Pancreas (tissue), 10 donors: ENCODE results near the gene CERT1. TPM values are rescaled to one million over a fixed set of nuclear protein-coding genes. Genes with fewer than 3 reads are reported as not detected.

Experiments used
- ATAC-seq, 4 donors: fragments of 200-7000 bp; cut with Tn5 transposase; one replicate each; pipeline versions ENCODE4 v1.8.0 to v1.9.1; 2020; ENCODE audit warnings: mild to moderate bottlenecking in 4 of 4, moderate library complexity in 4 of 4
- DNase-seq, 6 donors: peaks; one replicate each; pipeline ENCODE4 v3.0.0-alpha.2; 2020
- FAIRE-seq: peaks from 2 replicates; lab custom pipeline; 2012; peaks lifted over from hg19 to GRCh38; lab: Jason Lieb, UNC
- H3K27ac ChIP-seq, 4 donors: fragments of 200-600 bp; sonication (generic); 1 replicate in 3 of 4; 2 replicates in 1 of 4; pipeline versions ENCODE4 v1.5.0 to v1.8.0; 2020
- H3K27me3 ChIP-seq, 4 donors: fragments of 200-600 bp; one replicate each; pipeline ENCODE4 v1.8.0; 2021
- H3K36me3 ChIP-seq, 3 donors: fragments of 200-600 bp; sonication (generic) in 1 of 3; one replicate each; pipeline versions ENCODE4 v1.5.0 to v1.8.0; 2020 to 2021
- H3K4me1 ChIP-seq, 3 donors: fragments of 200-600 bp; one replicate each; pipeline ENCODE4 v1.8.0; 2021
- H3K4me3 ChIP-seq, 4 donors: fragments of 200-600 bp; sonication (generic) in 2 of 4; one replicate each; pipeline versions ENCODE4 v1.5.0 to v1.8.0; 2020 to 2021
- H3K9me3 ChIP-seq, 4 donors: fragments of 200-600 bp; one replicate each; pipeline ENCODE4 v1.8.0; 2021
- CTCF ChIP-seq, 4 donors: fragments of 200-600 bp; sonication (generic) in 3 of 4; IDR thresholded peaks; one replicate each; pipeline versions ENCODE4 v1.5.0 to v1.8.0; 2021; ENCODE audit warnings: antibody characterized with exemption in 4 of 4
- WGBS, 2 donors: extraction: QIAGEN DNeasy Blood & Tissue Kit; methylation state at CpG; one replicate each; pipeline ENCODE4 v1.1.7; 2013; 5-methylcytosine and 5-hydroxymethylcytosine counted together
- intact Hi-C, 3 donors: fragments of 100-400 bp; cut with DNase I; formaldehyde crosslinking; loops; one replicate each; pipeline versions ENCODE4 v1.11.1 to v1.14.2; 2022
- polyA plus RNA-seq, 2 donors: library from polyadenylated mRNA; stranded (reverse); fragments of 200-250 nt; gene quantifications; one replicate each; pipeline ENCODE4 v1.2.3, GENCODE V29; 2013
- total RNA-seq, 6 donors: library from RNA; stranded (reverse); fragmentation: NEBNext Ultra II Directional in 4 of 6; extraction: Animal tissue kit (Norgen Biotek cat#: 25700) in 4 of 6; gene quantifications; one replicate each; pipeline versions ENCODE4 v1.2.1 to v1.2.4, GENCODE V29; 2021 to 2023
- donor health status: healthy with polysubstance abuse.
- donor health status: DM: no; HTN: no; CAD: no; lungs with moderate emphysema.
- donor health status: DM: no; HTN: no; CAD: no.
- donor health status: control.
- donor health status: control.
- donor health status: Bipolar disorder and iron deficiency.
- donor health status: DM: yes; HTN: yes; CAD: no.
- donor health status: DM: no; HTN: no; CAD: no.
- donor health status: DM: no; HTN: no; CAD: no.
- donor health status: DM: yes; HTN: yes; CAD: no.

The CERT1 gene
- total and polyA plus RNA-seq, 8 donors, result 6.2 to 22.7 (median 11.1) TPM

GRCh38 chr5:75395277-75395676 is 116.2 kb downstream of the CERT1 start:
- H3K36me3 ChIP-seq, result peaks cover 0 to 13% (median 0%) of the 10 kb centered on the region in 3 donors
- H3K27ac ChIP-seq, result no peak overlapping the region
- ATAC-seq (peak in 1 of 4 donors; percentile 19), FAIRE-seq (no peak), DNase-seq (no peak)
- WGBS, 2 donors, result 93 to 100% methylated on average over 3 of the region's 3 CpGs
- no peaks in the 10 kb centered on the region for H3K9me3 ChIP-seq
- no peak overlapping the region for H3K4me3 ChIP-seq
- H3K4me1 ChIP-seq, result no peaks in the 10 kb centered on the region
- intact Hi-C loops, result no loop called here
- no peak for TF ChIP-seq CTCF (IDR thresholded peaks at IDR 0.05)
- H3K27me3 ChIP-seq, result no peaks in the 10 kb centered on the region

- no peak overlapping the region for H3K4me3 ChIP-seq
- H3K27ac ChIP-seq, result no peak overlapping the region
- intact Hi-C loops, result no loop called here
- ATAC-seq, result no peak
- peaks cover 0 to 9% (median 2%) of the 10 kb centered on the region in 3 donors for H3K36me3 ChIP-seq
- no peak for FAIRE-seq
- WGBS, 2 donors, result 94 to 96% methylated on average over 2 of the region's 2 CpGs
- H3K9me3 ChIP-seq, result no peaks in the 10 kb centered on the region
- TF ChIP-seq CTCF (IDR thresholded peaks at IDR 0.05), result no peak
- no peaks in the 10 kb centered on the region for H3K27me3 ChIP-seq
- H3K4me1 ChIP-seq, result no peaks in the 10 kb centered on the region
- DNase-seq, result no peak
Observed at GRCh38 chr5:75389430-75389829, 122.0 kb downstream of the CERT1 start.

- H3K27ac ChIP-seq, result no peak overlapping the region
- WGBS, 2 donors, result 87 to 95% methylated on average over 6 of the region's 6 CpGs
- no peak for TF ChIP-seq CTCF (IDR thresholded peaks at IDR 0.05)
- DNase-seq (no peak), ATAC-seq (no peak), FAIRE-seq (no peak)
- H3K4me1 ChIP-seq, result no peaks in the 10 kb centered on the region
- H3K27me3 ChIP-seq, result no peaks in the 10 kb centered on the region
- peaks cover 0 to 18% (median 12%) of the 10 kb centered on the region in 3 donors for H3K36me3 ChIP-seq
- no peaks in the 10 kb centered on the region for H3K9me3 ChIP-seq
- intact Hi-C loops, result no loop called here
- no peak overlapping the region for H3K4me3 ChIP-seq
Observed at GRCh38 chr5:75387806-75388205, 123.6 kb downstream of the CERT1 start.

GRCh38 chr5:75384218-75384617 is 127.2 kb downstream of the CERT1 start:
- no peaks in the 10 kb centered on the region for H3K4me1 ChIP-seq
- DNase-seq, result no peak
- no peaks in the 10 kb centered on the region for H3K27me3 ChIP-seq
- no peak overlapping the region for H3K4me3 ChIP-seq
- 28 to 38% methylated on average over 1 of the region's 1 CpG for WGBS, 2 donors
- H3K27ac ChIP-seq, result no peak overlapping the region
- H3K9me3 ChIP-seq, result no peaks in the 10 kb centered on the region
- no peak for TF ChIP-seq CTCF (IDR thresholded peaks at IDR 0.05)
- intact Hi-C loops, result no loop called here
- FAIRE-seq, result no peak
- peaks cover 0 to 35% (median 12%) of the 10 kb centered on the region in 3 donors for H3K36me3 ChIP-seq
- no peak for ATAC-seq

- FAIRE-seq, result no peak
- H3K4me1 ChIP-seq, result no peaks in the 10 kb centered on the region
- H3K4me3 ChIP-seq, result no peak overlapping the region
- H3K27me3 ChIP-seq, result no peaks in the 10 kb centered on the region
- no peak for DNase-seq
- no peaks in the 10 kb centered on the region for H3K9me3 ChIP-seq
- ATAC-seq, result no peak
- no peak for TF ChIP-seq CTCF (IDR thresholded peaks at IDR 0.05)
- intact Hi-C loops, result no loop called here
- WGBS, 2 donors, result 49 to 54% methylated on average over 4 of the region's 4 CpGs
- peaks cover 0 to 52% (median 12%) of the 10 kb centered on the region in 3 donors for H3K36me3 ChIP-seq
- H3K27ac ChIP-seq, result no peak overlapping the region
Observed at GRCh38 chr5:75381456-75381855, 130.0 kb downstream of the CERT1 start.
